Cardiac fibroblast (primary cell): ENCODE data around the gene TYK2.
A peak's percentile ranks its signal among the peaks of the same experiment; 100 is the strongest.
"Not testable (repeated sequence)": the region's sequence is repeated elsewhere in the genome, so short reads cannot be mapped to it uniquely, and the experiment has no call there.

ENCODE experiments used
- DNase-seq, 2 donors: peaks; one replicate each; pipeline versions ENCODE4 v3.0.0 to v3.0.0-alpha.2; 2010; ENCODE audit warnings: low read depth in 2 of 2
- H3K4me3 ChIP-seq, 2 donors: replicated peaks in 1 of 2; 1 replicate in 1 of 2; 2 replicates in 1 of 2; pipeline ENCODE4 v1.5.1; 2011; ENCODE audit warnings: low read depth in 2 of 2, low read length in 2 of 2, mild to moderate bottlenecking in 2 of 2, moderate library complexity in 1 of 2
- CTCF ChIP-seq: IDR thresholded peaks from one replicate; pipeline ENCODE4 v1.5.1; 2011; ENCODE audit warnings: low read depth, mild to moderate bottlenecking, low read length, inconsistent platforms

Gene TYK2

GRCh38 chr19:10417541-10418234 is 37.3 kb upstream of the TYK2 start:
- no peak for TF ChIP-seq CTCF
- DNase-seq, result no peak
- no peak overlapping the region for H3K4me3 ChIP-seq

GRCh38 chr19:10416380-10417257 is 36.2 kb upstream of the TYK2 start:
- peak; percentile 63 for TF ChIP-seq CTCF
- peak overlapping the region; percentile 63 to 68 for H3K4me3 ChIP-seq
- peak; percentile 90 to 94 for DNase-seq

- TF ChIP-seq CTCF, result no peak
- H3K4me3 ChIP-seq, result peak overlapping the region; percentile 63 to 68
- DNase-seq, result no peak
Measured at GRCh38 chr19:10416083-10416379, 35.7 kb upstream of the TYK2 start.

- no peak for DNase-seq
- H3K4me3 ChIP-seq, result no peak overlapping the region
- TF ChIP-seq CTCF, result no peak
Measured at GRCh38 chr19:10412257-10412977, 32.0 kb upstream of the TYK2 start.

GRCh38 chr19:10411224-10411623 is 30.9 kb upstream of the TYK2 start:
- not testable (repeated sequence) for H3K4me3 ChIP-seq, DNase-seq

GRCh38 chr19:10408511-10409283 is 28.3 kb upstream of the TYK2 start:
- no peak overlapping the region for H3K4me3 ChIP-seq
- no peak for TF ChIP-seq CTCF

More at GRCh38 chr19:10408511-10409283, 28.3 kb upstream of the TYK2 start:
- no peak for DNase-seq
